ENCODE results near the gene DPH1. TPM values are rescaled to one million over a fixed set of nuclear protein-coding genes. Genes with fewer than 3 reads are reported as not detected.
A peak's percentile ranks its signal among the peaks of the same experiment; 100 is the strongest.

The DPH1 gene
- total RNA-seq, 2 donors from 2014 or later = 36.9 to 40.2 TPM

DNA sequence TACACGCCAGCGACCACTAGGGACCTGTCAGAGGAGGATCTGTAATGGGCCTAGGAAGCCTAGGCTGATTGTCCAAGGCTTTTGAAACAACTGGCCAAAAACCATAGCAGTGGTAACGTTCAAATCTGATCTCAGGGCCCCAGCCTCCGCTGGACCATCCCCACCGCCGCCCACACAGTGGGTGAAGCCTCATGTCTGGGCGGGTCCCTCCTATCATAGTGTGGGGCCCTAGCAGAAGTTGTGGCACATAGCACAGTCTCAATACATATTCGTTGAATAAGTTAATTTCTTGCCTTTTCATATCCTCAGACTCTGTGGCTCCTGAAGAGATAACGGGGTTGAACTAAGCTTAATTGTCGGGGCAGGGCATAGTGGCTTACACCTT is 818 bp downstream of the DPH1 start:
- Mint-ChIP-seq H3K4me3 (peak overlapping the region; percentile 96), H3K27me3 (peaks cover 6% of the 10 kb centered on the region), H3K36me3 (ENCODE audit: low read depth) (peaks cover 8% of the 10 kb centered on the region), H3K27ac (peak overlapping the region; percentile 87), H3K9me3 (no peaks in the 10 kb centered on the region), H3K4me1 (peaks cover 5% of the 10 kb centered on the region)
- ATAC-seq (replicated peaks) = no peak

GRCh38 chr17:2033153-2033552 is 3.2 kb downstream of the DPH1 start:
- no peak for ATAC-seq (replicated peaks)
- H3K27me3 Mint-ChIP-seq = no peaks in the 10 kb centered on the region
- H3K27ac Mint-ChIP-seq = no peak overlapping the region
- no peaks in the 10 kb centered on the region for H3K4me1 Mint-ChIP-seq
- H3K36me3 Mint-ChIP-seq (ENCODE audit: low read depth) = peaks cover 24% of the 10 kb centered on the region
- H3K9me3 Mint-ChIP-seq = no peaks in the 10 kb centered on the region
- no peak overlapping the region for H3K4me3 Mint-ChIP-seq

DNA sequence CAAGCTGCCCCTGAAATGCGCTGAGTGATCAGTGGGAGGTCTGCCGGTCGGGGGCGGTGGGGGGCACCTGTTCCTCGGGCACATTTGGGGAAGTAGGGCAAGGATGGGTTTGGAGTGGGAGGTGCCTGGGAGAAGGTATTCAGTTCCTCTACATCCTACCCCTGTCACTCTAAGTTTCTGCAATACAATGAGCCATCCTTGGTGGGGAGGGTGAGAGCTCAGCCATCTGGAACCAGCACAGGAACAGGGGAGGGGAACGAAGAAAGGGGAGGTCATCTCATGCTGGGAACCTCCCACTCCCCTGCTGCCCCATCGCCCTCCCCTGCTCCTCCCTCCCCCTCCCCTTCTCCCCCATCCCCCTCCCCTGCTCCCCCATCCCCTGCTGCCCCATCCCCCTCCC is 4.2 kb downstream of the DPH1 start:
- no peaks in the 10 kb centered on the region for H3K27me3 Mint-ChIP-seq

GRCh38 chr17:2034806-2035540 is 5.0 kb downstream of the DPH1 start:
- Mint-ChIP-seq H3K27ac (no peak overlapping the region), H3K9me3 (no peaks in the 10 kb centered on the region), H3K4me1 (no peaks in the 10 kb centered on the region), H3K36me3 (ENCODE audit: low read depth) (peaks cover 34% of the 10 kb centered on the region), H3K27me3 (no peaks in the 10 kb centered on the region), H3K4me3 (no peak overlapping the region)
- ATAC-seq (replicated peaks) = no peak

More for the DNA sequence above, 4.2 kb downstream of the DPH1 start:
- H3K36me3 Mint-ChIP-seq (ENCODE audit: low read depth) = peaks cover 31% of the 10 kb centered on the region
- ATAC-seq (replicated peaks) = no peak
- no peaks in the 10 kb centered on the region for H3K4me1 Mint-ChIP-seq
- H3K9me3 Mint-ChIP-seq = no peaks in the 10 kb centered on the region
- H3K4me3 Mint-ChIP-seq = no peak overlapping the region
- H3K27ac Mint-ChIP-seq = no peak overlapping the region

GRCh38 chr17:2035541-2036488 is 5.9 kb downstream of the DPH1 start:
- peaks cover 37% of the 10 kb centered on the region for H3K36me3 Mint-ChIP-seq (ENCODE audit: low read depth)
- ATAC-seq (replicated peaks) = no peak

DNA sequence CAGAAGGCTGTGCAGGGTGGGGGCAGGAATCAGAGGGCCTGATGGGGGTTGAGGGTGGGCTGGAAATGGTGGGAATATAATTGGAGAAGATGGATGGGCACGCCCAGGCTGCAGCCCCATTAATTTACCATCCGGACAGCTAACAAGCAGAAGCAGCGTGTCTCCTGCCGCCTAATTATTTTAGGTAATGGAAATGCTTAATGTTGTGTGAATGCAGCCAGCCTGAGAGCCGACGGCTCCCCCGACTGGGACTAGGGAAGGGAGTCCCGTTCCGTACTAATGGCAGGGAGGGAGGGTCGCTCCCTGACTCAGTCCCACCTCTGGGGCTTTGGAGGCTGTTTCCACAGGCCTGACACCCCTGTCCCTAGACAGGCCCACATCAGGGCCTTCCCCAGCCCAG is 7.2 kb downstream of the DPH1 start:
- Mint-ChIP-seq H3K27me3 (no peaks in the 10 kb centered on the region), H3K4me1 (no peaks in the 10 kb centered on the region), H3K27ac (no peak overlapping the region), H3K4me3 (no peak overlapping the region), H3K9me3 (no peaks in the 10 kb centered on the region), H3K36me3 (ENCODE audit: low read depth) (peaks cover 43% of the 10 kb centered on the region)
- no peak for ATAC-seq (replicated peaks)

More at GRCh38 chr17:2035541-2036488, 5.9 kb downstream of the DPH1 start:
- H3K27me3 Mint-ChIP-seq = no peaks in the 10 kb centered on the region
- no peak overlapping the region for H3K27ac Mint-ChIP-seq
- H3K9me3 Mint-ChIP-seq = no peaks in the 10 kb centered on the region
- no peak overlapping the region for H3K4me3 Mint-ChIP-seq
- no peaks in the 10 kb centered on the region for H3K4me1 Mint-ChIP-seq

- Mint-ChIP-seq H3K4me3 (peak overlapping the region; percentile 95), H3K4me1 (peaks cover 9% of the 10 kb centered on the region), H3K27ac (no peak overlapping the region), H3K9me3 (no peaks in the 10 kb centered on the region), H3K27me3 (no peaks in the 10 kb centered on the region), H3K36me3 (ENCODE audit: low read depth) (peaks cover 64% of the 10 kb centered on the region)
- no peak for ATAC-seq (replicated peaks)
These were observed 10.4 kb downstream of the DPH1 start for GRCh38 chr17:2040219-2040827.

GRCh38 chr17:2040942-2041560 is 11.1 kb downstream of the DPH1 start:
- Mint-ChIP-seq H3K9me3 (no peaks in the 10 kb centered on the region), H3K27ac (no peak overlapping the region), H3K36me3 (ENCODE audit: low read depth) (peaks cover 66% of the 10 kb centered on the region), H3K4me3 (peak overlapping the region; percentile 95), H3K4me1 (peaks cover 9% of the 10 kb centered on the region), H3K27me3 (no peaks in the 10 kb centered on the region)
- no peak for ATAC-seq (replicated peaks)

DNA sequence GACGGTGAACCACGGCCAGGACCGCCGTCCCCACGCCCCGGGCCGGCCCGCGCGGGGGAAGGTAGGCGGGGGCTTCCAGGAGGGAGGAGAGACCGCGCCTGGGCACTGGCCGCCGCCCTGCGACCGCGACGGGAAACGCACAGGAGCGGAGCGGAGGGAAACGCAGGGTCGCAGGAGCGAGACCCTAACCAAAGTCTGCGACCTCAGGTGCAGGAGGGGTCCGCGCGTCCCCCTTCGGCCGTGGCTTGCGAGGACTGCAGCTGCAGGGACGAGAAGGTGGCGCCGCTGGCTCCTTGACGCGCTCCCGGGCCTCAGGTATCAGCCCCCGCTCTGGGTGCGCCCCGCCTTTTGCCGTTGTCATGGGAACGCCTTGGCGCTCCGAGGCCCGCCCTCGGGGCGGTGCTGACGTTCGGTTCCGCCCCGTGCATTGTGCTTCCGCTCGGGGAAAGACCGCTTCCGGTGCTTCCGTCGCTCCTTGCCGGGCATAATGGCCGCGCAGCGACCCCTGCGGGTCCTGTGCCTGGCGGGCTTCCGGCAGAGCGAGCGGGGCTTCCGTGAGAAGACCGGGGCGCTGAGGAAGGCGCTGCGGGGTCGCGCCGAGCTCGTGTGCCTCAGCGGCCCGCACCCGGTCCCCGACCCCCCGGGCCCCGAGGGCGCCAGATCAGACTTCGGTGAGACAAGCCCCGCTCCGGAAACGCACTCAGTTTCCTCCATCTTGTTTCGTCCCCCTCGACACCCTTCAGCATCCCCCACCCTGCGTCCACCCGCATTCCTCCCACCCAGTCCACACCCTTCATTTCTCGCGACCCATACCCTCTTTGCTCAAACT is 11.8 kb downstream of the DPH1 start, which contains the start of gene OVCA2:
OVCA2 (plus strand) TSS at position 462 of the 829 bp plus-strand sequence; CDS start at position 488, 26 bp downstream.
- Mint-ChIP-seq H3K4me1 (peaks cover 9% of the 10 kb centered on the region), H3K4me3 (peak within 1 kb of the TSS; percentile 95), H3K36me3 (ENCODE audit: low read depth) (peaks cover 59% of the 10 kb centered on the region), H3K27me3 (no peaks in the 10 kb centered on the region), H3K27ac (peak within 1 kb of the TSS; percentile 94), H3K9me3 (no peaks in the 10 kb centered on the region)
- ATAC-seq (replicated peaks) = peak; percentile 96

GRCh38 chr17:2042390-2042847 is 12.5 kb downstream of the DPH1 start:
- Mint-ChIP-seq H3K27me3 (no peaks in the 10 kb centered on the region), H3K9me3 (no peaks in the 10 kb centered on the region), H3K4me3 (peak overlapping the region; percentile 95), H3K36me3 (ENCODE audit: low read depth) (peaks cover 55% of the 10 kb centered on the region), H3K27ac (peak overlapping the region; percentile 94), H3K4me1 (peaks cover 9% of the 10 kb centered on the region)
- ATAC-seq (replicated peaks) = no peak

DNA sequence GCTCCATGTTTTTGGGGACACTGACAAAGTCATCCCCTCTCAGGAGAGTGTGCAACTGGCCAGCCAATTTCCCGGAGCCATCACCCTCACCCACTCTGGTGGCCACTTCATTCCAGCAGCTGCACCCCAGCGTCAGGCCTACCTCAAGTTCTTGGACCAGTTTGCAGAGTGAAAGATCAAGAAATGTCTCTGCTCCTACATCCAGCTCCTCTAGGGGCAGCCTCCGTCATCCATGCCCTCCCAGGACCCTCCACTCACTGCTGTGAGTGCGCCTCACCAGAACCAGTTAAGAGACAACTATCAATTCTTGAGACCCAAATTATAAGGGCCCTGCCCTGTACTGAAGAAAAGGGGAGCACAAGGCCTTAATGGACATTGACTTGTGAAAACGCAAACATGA is 13.0 kb downstream of the DPH1 start:
- no peak for ATAC-seq (replicated peaks)
- no peaks in the 10 kb centered on the region for H3K9me3 Mint-ChIP-seq
- H3K27ac Mint-ChIP-seq = peak overlapping the region; percentile 94
- H3K4me3 Mint-ChIP-seq = peak overlapping the region; percentile 95
- H3K36me3 Mint-ChIP-seq (ENCODE audit: low read depth) = peaks cover 52% of the 10 kb centered on the region
- H3K4me1 Mint-ChIP-seq = peaks cover 9% of the 10 kb centered on the region
- no peaks in the 10 kb centered on the region for H3K27me3 Mint-ChIP-seq

GRCh38 chr17:2043785-2044184 is 13.8 kb downstream of the DPH1 start:
- peak overlapping the region; percentile 94 for H3K27ac Mint-ChIP-seq
- peaks cover 54% of the 10 kb centered on the region for H3K36me3 Mint-ChIP-seq (ENCODE audit: low read depth)
- H3K4me1 Mint-ChIP-seq = peaks cover 9% of the 10 kb centered on the region
- no peaks in the 10 kb centered on the region for H3K27me3 Mint-ChIP-seq
- no peak for ATAC-seq (replicated peaks)
- no peaks in the 10 kb centered on the region for H3K9me3 Mint-ChIP-seq
- H3K4me3 Mint-ChIP-seq = peak overlapping the region; percentile 95

DNA sequence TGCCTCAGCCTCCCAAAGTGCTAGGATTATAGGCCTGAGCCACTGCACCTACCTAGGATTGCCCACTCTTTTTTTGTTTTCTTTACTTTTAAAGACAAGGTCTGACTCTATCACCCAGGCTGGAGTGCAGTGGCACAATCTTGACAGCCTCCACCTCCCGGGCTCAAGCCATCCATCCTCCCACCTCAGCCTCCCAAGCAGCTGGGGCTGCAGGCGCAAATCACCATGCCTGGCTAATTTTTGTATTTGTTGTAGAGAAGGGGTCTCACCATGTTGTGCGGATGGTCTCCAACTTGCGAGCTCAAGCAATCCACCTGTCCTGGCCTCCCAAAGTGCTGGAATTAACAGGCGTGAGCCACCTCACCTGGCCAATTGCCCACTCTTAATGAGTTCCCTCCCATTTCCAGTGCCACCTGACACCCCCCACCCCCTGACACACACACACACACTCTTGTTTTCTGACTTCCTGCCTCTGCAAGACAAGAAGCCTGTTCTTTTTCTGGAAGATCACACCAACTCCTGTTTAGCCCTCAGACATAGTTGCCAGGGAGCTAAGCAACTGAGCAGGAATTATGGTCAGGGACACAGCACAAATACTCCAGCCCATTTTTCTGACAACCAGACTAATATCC is 14.4 kb downstream of the DPH1 start:
- peaks cover 60% of the 10 kb centered on the region for H3K36me3 Mint-ChIP-seq (ENCODE audit: low read depth)
- H3K4me1 Mint-ChIP-seq = peaks cover 9% of the 10 kb centered on the region
- H3K4me3 Mint-ChIP-seq = no peak overlapping the region
- ATAC-seq (replicated peaks) = no peak
- H3K27ac Mint-ChIP-seq = no peak overlapping the region
- no peaks in the 10 kb centered on the region for H3K27me3 Mint-ChIP-seq
- H3K9me3 Mint-ChIP-seq = no peaks in the 10 kb centered on the region
